GM12878 (cell line): ENCODE measurements around the gene CD7. TPM values are rescaled to one million over a fixed set of nuclear protein-coding genes. Genes with fewer than 3 reads are reported as not detected.
A peak's percentile ranks its signal among the peaks of the same experiment; 100 is the strongest.

ENCODE experiments used
- ATAC-seq: fragments of 200-7000 bp; cut with Tn5 transposase; 3 replicates; pipeline ENCODE4 v1.9.1; 2020; ENCODE audit warnings: mild to moderate bottlenecking, moderate library complexity
- BruUV-seq: library from RNA; stranded (reverse); fragments of 400-500 nt; replicated peaks from 2 replicates; lab custom pipeline; 2021; lab: Mats Ljungman, UMichigan
- CTCF ChIA-PET: fragments of 300-600 bp; sonication (Branson Sonifier 250); formaldehyde crosslinking; extraction: SDS; loops from one replicate; lab custom pipeline; 2021; ENCODE audit warnings: inconsistent platforms; lab: Yijun Ruan, JAX
- POLR2A ChIA-PET: fragments of 350-600 bp; formaldehyde crosslinking; extraction: SDS; loops from one replicate; lab custom pipeline; 2021; ENCODE audit warnings: inconsistent platforms; lab: Charles Lee
- RAD21 ChIA-PET: fragments of 300-600 bp; sonication (Branson Sonifier 250); formaldehyde crosslinking; loops from one replicate; lab custom pipeline; 2023; ENCODE audit warnings: antibody characterized with exemption; ENCODE audit not compliant: unreplicated experiment; lab: Charles Lee
- SMC1A ChIA-PET: fragments of 300-600 bp; sonication (Branson Sonifier 250); formaldehyde crosslinking; loops from one replicate; lab custom pipeline; 2023; ENCODE audit not compliant: unreplicated experiment, uncharacterized antibody; lab: Charles Lee
- DNase-seq: peaks from one replicate; pipeline ENCODE4 v3.0.0-alpha.2; 2011; ENCODE audit warnings: low read depth, low spot score
- FAIRE-seq: peaks from 3 replicates; lab custom pipeline; 2011; peaks lifted over from hg19 to GRCh38; lab: Jason Lieb, UNC
- H2AFZ ChIP-seq: 2 replicates; pipeline ENCODE4 v1.6.0; 2011; ENCODE audit warnings: low read depth, low read length, control low read depth; ENCODE audit not compliant: control insufficient read depth
- H3K27ac ChIP-seq: 2 replicates; pipeline ENCODE4 v1.5.1; 2011; ENCODE audit warnings: control low read depth; ENCODE audit not compliant: control insufficient read depth, insufficient read depth
- H3K27me3 ChIP-seq, 2 experiments: replicated peaks in 1 of 2; 2 replicates each; pipeline versions ENCODE4 v1.6.0 to v1.6.1; 2011; ENCODE audit warnings: low read length in 1 of 2; ENCODE audit not compliant: control insufficient read depth in 2 of 2, insufficient read depth in 2 of 2
- H3K36me3 ChIP-seq, 2 experiments: 2 replicates each; pipeline ENCODE4 v1.5.1; 2011; ENCODE audit warnings: low read length in 1 of 2; ENCODE audit not compliant: control insufficient read depth in 2 of 2, insufficient read depth in 2 of 2
- H3K4me1 ChIP-seq: 2 replicates; pipeline ENCODE4 v1.6.1; 2011; ENCODE audit warnings: mild to moderate bottlenecking, low read length, moderate library complexity, mixed read lengths; ENCODE audit not compliant: control insufficient read depth, insufficient read depth
- H3K4me2 ChIP-seq: 2 replicates; pipeline ENCODE4 v1.6.0; 2011; ENCODE audit warnings: control low read depth; ENCODE audit not compliant: control insufficient read depth, insufficient read depth
- H3K4me3 ChIP-seq: fragments of 200-600 bp; sonication (generic); 2 replicates; pipeline ENCODE4 v1.5.1; 2016
- H3K79me2 ChIP-seq: 2 replicates; pipeline ENCODE4 v1.6.0; 2011; ENCODE audit warnings: low read length; ENCODE audit not compliant: control insufficient read depth, insufficient read depth
- H3K9ac ChIP-seq: 2 replicates; pipeline ENCODE4 v1.8.0; 2011; ENCODE audit warnings: low read length, control low read depth, mixed read lengths; ENCODE audit not compliant: control insufficient read depth, insufficient read depth
- H3K9me3 ChIP-seq: replicated peaks from 3 replicates; pipeline ENCODE4 v1.5.1; 2011; ENCODE audit warnings: mild to moderate bottlenecking, low read length; ENCODE audit not compliant: control insufficient read depth, insufficient read depth
- H4K20me1 ChIP-seq: 2 replicates; pipeline ENCODE4 v1.6.0; 2011; ENCODE audit not compliant: control insufficient read depth, insufficient read depth
- JUNB ChIP-seq: IDR thresholded peaks from 2 replicates; pipeline ENCODE4 v1.6.1; 2016; ENCODE audit warnings: antibody characterized with exemption, mild to moderate bottlenecking
- KAT2A ChIP-seq: conservative IDR thresholded peaks from 2 replicates; pipeline ENCODE4 v1.6.1; 2011; ENCODE audit warnings: low read depth, low read length; ENCODE audit not compliant: control insufficient read depth
- POLR2AphosphoS5 ChIP-seq: IDR thresholded peaks from 2 replicates; pipeline ENCODE4 v1.6.1; 2011; ENCODE audit warnings: mild to moderate bottlenecking, low read length, inconsistent platforms
- WGBS: methylation state at CpG from one replicate; pipeline ENCODE4 v1.1.6; 2016; ENCODE audit warnings: low lambda C conversion rate; ENCODE audit not compliant: insufficient replicate concordance, insufficient coverage; ENCODE audit errors: missing lambda C conversion rate; 5-methylcytosine and 5-hydroxymethylcytosine counted together
- in situ Hi-C: fragments of 300-500 bp; cut with MboI; formaldehyde crosslinking; loops from 9 replicates; pipeline ENCODE4 v1.14.3; 2018; ENCODE audit warnings: mixed read lengths
- intact Hi-C: fragments of 100-400 bp; cut with micrococcal nuclease; formaldehyde crosslinking; loops from one replicate; pipeline ENCODE4 v1.14.2; 2022; ENCODE audit not compliant: unreplicated experiment
- polyA plus RNA-seq, 11 experiments: library from polyadenylated mRNA; depleted of rRNA in 4 of 11; unstranded in 6 of 11; stranded (reverse) in 5 of 11; fragments of >200 nt; fragmentation: Nextera tagmentation in 4 of 11; fragmentation: Illumina TruSeq in 1 of 11; extraction: Ambion mirVana in 4 of 11; extraction: Trizol in 1 of 11; gene quantifications; 1 replicate in 1 of 11; 2 replicates in 10 of 11; pipeline versions ENCODE4 v1.2.1 to v1.2.3, GENCODE V29; 2011 to 2016; ENCODE audit warnings: inconsistent platforms in 2 of 11, missing spikeins in 2 of 11, low read depth in 1 of 11
- total RNA-seq, 4 experiments: library from RNA; depleted of rRNA in 3 of 4; stranded (reverse); fragments of >200 nt in 3 of 4; fragmentation: Illumina TruSeq in 1 of 4; extraction: Trizol in 1 of 4; gene quantifications; 2 replicates each; pipeline versions ENCODE4 v1.2.1 to v1.2.3, GENCODE V29; 2013 to 2021

The CD7 gene
- total and polyA plus RNA-seq, 10 of the 15 experiments (the other 5 are each of a cell fraction or from before 2014, with no cell fraction given): 0.33 TPM; not detected in 9

DNA sequence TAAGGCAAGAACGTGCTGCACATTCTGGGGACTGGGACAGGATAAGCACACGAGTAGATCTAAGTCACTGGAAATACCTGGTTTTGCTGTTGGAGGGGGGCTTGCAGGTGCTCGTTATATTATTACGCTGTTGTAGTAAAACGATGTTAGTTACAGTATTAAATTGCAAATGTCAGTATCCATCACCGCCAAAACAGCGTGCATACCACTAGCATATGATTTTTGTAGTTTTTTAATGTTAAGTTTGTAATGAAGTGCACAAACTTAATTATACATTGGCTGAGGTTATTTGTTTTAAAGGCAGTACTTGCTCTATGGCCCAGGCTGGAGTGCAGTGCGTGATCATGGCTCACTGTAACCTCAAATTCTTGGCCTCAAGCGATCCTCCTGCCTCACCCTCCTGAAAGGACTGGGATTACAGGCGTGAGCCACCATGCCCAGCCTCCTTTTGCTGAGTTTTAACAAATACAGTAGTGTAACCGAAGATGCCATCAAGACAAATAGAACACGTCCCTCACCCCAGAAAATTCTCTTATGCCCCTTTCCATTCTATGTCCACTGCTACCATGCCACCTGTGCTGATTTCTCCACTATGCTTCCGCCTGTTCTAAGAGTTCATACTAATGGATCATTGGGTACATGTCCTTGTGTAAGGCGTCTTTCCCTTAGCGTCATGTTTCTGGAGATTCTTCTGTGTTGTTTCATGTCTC is 23.2 kb downstream of the CD7 start:
- intact Hi-C loops: no loop called here
- Histone ChIP-seq H3K36me3 (no peaks in the 10 kb centered on the region), H3K4me3 (no peak overlapping the region), H2AFZ (no peak overlapping the region), H3K9ac (no peak overlapping the region), H4K20me1 (no peaks in the 10 kb centered on the region), H3K4me1 (peaks cover 14% of the 10 kb centered on the region), H3K79me2 (peaks cover 4% of the 10 kb centered on the region), H3K27me3 (no peaks in the 10 kb centered on the region), H3K27ac (no peak overlapping the region), H3K4me2 (no peak overlapping the region), H3K9me3 (no peaks in the 10 kb centered on the region)
- in situ Hi-C loops: no loop called here
- 86% methylated on average over 15 of the region's 15 CpGs for WGBS
- SMC1A ChIA-PET: interaction anchor here (0.6 kb wide), 1 partner anchor 264 kb away, joined by 3 read pairs; no protein-coding TSS in a partner anchor
- ATAC-seq (no peak), FAIRE-seq (no peak), DNase-seq (no peak)
- POLR2A ChIA-PET: interaction anchor here (0.8 kb wide), 1 partner anchor 8 kb away, joined by 4 read pairs; no protein-coding TSS in a partner anchor
- CTCF ChIA-PET: no interaction called here
- BruUV-seq: TSS peak; percentile 58
- no peak for TF ChIP-seq KAT2A
- TF ChIP-seq POLR2AphosphoS5: 0 out of 2 replicates have a peak, but pooled peaks have one; percentile 32
- no peak for TF ChIP-seq JUNB
- RAD21 ChIA-PET: no interaction called here
